GM18511 (cell line): Measurements from ENCODE around the gene RAD54L.
"Not testable (repeated sequence)": the region's sequence is repeated elsewhere in the genome, so short reads cannot be mapped to it uniquely, and the experiment has no call there.

Experiments used
- ATAC-seq: cut with Tn5 transposase; IDR thresholded peaks from one replicate; pipeline ENCODE4 v1.9.1; 2021; ENCODE audit warnings: mild to moderate bottlenecking, moderate library complexity; ENCODE audit not compliant: unreplicated experiment

Gene RAD54L

DNA sequence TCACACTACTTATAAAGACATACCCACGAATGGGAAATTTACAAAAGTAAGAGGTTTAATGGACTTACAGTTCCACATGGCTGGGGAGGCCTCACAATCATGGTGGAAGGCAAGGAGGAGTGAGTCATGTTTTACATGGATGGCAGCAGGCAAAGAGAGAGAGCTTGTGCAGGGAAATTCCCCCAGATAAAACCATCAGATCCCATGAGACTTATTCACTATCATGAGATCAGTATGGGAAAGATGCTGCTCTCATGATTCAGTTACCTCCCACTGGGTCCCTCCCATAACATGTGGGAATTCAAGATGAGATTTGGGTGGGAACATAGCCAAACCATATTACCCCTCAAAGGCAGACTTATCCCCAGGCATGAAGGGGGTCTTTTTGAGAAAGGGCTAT is 8.7 kb upstream of the RAD54L start:
- ATAC-seq, result not testable (repeated sequence)

DNA sequence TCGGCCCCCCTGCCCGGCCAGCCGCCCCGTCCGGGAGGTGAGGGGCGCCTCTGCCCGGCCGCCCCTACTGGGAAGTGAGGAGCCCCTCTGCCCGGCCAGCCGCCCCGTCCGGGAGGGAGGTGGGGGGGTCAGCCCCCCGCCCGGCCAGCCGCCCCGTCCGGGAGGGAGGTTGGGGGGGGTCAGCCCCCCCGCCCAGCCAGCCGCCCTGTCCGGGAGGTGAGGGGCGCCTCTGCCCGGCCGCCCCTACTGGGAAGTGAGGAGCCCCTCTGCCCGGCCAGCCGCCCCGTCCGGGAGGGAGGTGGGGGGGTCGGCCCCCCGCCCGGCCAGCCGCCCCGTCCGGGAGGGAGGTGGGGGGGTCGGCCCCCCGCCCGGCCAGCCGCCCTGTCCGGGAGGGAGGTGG is 5.8 kb upstream of the RAD54L start:
- ATAC-seq, result not testable (repeated sequence)

DNA sequence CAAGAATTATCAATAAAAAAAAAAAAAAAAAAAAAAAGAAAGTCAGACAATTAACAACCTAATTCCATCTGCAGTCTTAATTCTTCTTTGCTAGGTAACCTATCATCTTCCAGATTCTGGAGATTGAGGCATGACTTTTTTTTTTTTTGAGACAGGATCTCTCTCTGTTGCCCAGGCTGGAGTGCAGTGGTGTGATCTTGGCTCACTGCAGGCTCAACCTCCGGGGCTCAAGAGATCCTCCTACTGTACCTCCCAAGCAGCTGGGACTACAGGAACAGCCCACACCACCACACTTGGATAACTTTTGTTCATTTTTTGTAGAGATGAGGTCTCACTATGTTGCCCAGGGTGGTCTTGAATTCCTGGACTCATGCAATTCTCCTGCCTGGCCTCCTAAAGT is 4.6 kb upstream of the RAD54L start:
- no peak for ATAC-seq

- ATAC-seq, result not testable (repeated sequence)
Observed at GRCh38 chr1:46243831-46244230, 3.7 kb upstream of the RAD54L start.

DNA sequence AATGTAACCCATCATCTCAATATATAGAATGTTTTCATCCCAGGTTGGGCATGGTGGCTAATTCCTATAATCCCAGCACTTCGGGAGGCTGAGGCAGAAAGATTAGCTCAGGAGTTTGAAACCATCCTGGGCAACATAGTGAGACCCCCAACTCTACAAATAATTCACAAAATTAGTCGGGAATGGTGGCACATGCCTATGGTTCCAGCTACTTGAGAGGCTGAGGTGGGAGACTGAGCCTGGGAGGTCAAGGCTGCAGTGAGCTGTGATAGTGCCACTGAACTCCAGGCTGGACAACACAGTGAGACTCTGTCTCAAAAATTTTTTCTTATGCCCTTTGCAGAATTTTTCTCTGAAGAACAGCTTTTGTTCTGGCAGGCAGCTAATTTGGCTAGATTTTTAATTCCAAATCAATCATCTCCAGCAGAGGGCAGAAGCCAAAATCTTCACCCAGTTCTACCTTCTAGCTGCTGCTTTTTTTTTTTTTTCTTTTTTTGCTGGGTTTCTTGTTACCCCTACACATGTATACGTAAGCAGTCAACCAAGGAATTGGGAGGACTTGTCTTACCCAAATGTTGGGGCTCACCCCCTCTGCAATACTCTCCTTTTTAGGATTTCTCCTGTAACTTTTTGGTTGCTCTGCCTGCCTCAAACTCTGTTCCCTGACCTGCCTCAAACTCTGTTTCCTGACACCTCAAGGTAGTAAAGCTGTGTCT is 2.7 kb upstream of the RAD54L start:
- ATAC-seq, result no peak

DNA sequence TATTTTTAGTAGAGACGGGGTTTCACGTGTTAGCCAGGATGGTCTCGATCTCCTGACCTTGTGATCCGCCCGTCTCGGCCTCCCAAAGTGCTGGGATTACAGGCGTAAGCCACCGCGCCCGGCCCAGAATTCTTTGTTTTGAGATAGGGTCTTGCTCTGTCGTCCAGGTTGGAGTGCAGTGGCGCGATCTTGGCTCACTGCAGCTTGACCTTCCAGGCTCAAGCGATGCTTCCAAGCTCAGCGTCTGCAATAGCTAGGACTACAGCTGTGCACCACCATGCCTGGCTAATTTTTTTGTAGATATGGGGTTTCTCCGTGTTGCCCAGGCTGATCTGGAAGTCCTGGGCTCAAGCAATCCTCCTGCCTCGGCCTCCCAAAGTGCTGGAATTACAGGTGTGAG is 1.4 kb upstream of the RAD54L start:
- not testable (repeated sequence) for ATAC-seq

- ATAC-seq, result peak; percentile 63
Observed at GRCh38 chr1:46246548-46247435, 771 bp upstream of the RAD54L start.

- no peak for ATAC-seq
Observed at GRCh38 chr1:46248122-46248920, 758 bp downstream of the RAD54L start.

DNA sequence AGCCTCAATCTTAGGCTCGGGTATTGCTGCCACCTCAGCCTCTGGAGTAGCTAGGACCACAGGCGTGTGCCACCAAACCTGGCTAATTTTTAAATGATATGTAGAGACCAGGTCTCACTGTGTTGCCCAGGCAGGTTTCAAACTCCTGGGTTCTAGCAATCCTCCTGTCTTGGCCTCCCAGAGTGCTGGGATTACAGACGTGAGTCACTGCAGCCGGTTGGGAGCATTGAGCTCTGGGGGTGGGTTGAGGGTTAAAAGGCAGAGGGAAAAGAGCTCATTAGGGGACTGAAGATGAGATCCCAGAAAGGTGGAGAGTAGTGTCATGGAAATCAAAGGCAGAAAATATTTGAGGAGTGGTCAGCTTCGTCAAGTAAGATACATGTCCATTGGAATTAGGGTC is 7.1 kb downstream of the RAD54L start:
- no peak for ATAC-seq

- ATAC-seq, result no peak
Observed at GRCh38 chr1:46256523-46256922, 9.0 kb downstream of the RAD54L start.

DNA sequence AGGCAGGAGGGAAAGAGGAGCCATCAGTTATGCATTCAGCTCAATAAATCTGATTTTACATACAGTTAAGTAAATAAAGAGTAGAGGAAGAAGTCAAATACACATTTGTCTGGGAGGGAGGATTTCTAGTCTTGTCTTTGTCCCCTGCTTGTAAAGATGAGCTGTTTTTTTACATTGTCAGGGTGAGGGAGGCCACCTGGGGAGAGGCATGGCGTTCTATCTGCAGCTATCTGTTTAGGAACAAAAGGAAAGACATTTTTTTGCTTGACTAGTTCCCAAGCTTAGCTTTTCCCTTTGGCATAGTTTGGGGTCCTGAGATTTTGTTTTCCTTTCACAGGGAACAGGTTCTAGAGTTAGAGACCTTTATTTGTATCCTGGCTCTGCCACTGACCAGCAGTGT is 14.9 kb downstream of the RAD54L start:
- no peak for ATAC-seq

GRCh38 chr1:46263146-46263545 is 15.6 kb downstream of the RAD54L start:
- ATAC-seq, result no peak

DNA sequence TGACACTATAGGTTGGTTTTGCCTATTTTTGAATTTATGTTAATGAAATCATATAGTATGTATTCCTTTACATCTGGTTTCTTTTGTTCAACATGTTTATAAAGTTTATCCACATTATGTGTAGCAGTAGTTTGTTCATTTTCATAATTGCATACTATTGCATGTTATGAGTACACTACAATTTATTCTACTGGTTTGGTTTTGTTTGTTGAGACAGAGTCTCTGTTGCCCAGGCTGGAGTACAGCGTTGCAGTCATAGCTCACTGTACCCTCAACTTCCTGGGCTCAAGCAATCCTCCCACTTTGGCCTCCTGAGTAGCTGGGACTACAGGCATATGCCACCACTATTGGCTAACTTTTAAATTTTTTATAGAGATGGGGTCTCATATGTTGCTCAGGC is 21.0 kb downstream of the RAD54L start:
- ATAC-seq, result no peak

- ATAC-seq, result no peak
Observed at GRCh38 chr1:46274225-46275029, 26.9 kb downstream of the RAD54L start.

- ATAC-seq, result no peak
Observed at GRCh38 chr1:46275030-46275337, 27.4 kb downstream of the RAD54L start.

DNA sequence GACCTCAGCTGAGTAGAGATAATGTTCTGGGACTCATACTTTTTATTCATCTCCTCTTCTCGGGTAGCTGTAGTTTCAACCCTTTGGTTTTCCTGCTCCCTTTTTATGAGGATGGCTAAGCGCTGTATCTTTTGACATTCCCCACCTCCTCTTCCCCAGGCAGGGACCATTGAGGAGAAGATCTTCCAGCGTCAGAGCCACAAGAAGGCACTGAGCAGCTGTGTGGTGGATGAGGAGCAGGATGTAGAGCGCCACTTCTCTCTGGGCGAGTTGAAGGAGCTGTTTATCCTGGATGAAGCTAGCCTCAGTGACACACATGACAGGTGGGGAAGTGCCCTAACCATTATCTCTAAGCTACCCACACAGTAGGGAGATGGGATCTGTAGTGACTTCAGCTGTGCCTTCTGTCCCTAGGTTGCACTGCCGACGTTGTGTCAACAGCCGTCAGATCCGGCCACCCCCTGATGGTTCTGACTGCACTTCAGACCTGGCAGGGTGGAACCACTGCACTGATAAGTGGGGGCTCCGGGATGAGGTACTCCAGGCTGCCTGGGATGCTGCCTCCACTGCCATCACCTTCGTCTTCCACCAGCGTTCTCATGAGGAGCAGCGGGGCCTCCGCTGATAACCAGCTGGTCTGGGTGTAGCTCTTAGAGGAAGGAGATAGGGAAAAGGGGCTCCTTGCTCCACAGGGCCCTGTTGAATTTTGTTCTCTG is 30.3 kb downstream of the RAD54L start:
- ATAC-seq, result no peak

- ATAC-seq, result no peak
Observed at GRCh38 chr1:46278807-46279206, 31.2 kb downstream of the RAD54L start.

DNA sequence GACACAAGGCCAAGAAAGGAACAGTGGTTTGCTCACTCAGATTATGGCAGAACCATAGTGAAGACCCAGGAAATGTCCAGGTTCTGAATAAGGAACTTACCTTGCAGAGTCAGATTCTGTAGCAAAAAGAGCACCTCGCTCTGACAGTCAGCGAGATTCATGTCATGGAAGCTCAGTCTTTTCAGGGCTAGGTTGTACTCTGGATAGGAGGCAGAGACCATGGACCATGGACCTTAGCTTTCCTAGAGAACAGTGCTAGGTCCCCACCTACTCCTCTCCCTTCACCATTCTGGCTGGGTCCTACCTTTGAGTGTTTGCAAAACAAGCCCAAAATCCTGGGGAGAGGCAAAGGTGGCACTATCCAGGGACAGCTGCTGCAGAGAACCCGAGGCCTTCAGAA is 32.5 kb downstream of the RAD54L start:
- ATAC-seq, result no peak

DNA sequence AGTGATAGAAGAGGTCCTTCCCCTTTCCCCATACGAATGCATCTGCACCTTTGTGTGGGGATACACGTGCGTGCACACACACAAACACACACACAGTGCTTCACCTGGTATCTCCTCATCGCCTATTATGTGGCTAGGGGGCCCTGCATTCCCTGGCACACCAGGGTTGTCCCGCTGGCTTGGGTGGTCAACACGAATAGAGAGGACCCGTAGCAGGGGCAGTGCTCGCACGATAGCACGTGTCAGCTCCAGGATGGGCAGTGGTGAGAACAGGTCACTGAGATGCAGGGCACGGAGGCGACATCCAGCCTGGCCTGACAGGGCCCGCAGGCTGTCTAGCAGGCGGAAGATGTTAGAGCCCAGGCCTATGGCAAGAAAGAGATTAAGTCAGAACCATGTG is 33.5 kb downstream of the RAD54L start:
- ATAC-seq, result no peak

DNA sequence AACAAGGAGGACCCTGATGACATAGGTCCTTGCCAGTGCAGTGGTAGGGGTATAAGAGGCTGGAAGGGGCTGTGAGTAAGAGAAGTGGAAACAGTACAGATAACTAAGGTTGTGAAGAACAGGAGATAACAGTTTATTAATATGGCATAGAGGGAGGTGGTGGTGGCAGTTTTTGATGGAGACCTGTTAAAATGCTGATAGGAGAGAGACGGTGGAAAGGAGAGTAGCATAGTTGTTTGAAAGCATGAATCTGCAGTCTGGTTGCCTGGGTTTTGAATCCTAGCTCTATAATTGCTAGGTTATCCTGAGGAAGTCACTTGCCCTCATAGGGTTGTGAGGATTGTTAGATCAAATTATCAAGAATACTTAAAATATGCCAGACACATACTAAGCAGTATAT is 36.5 kb downstream of the RAD54L start:
- no peak for ATAC-seq
